MG63 (cell line): ENCODE results near the gene CNTNAP5. TPM values are rescaled to one million over a fixed set of nuclear protein-coding genes. Genes with fewer than 3 reads are reported as not detected.

Experiments
- DNase-seq: peaks from one replicate; pipeline ENCODE4 v3.0.0-alpha.2; 2020
- H3K27me3 ChIP-seq: fragments of 250-450 bp; sonication (Bioruptor Pico); 2 replicates; pipeline ENCODE4 v1.5.1; 2020; ENCODE audit warnings: mild to moderate bottlenecking, moderate library complexity
- H3K36me3 ChIP-seq: fragments of 250-450 bp; sonication (Bioruptor Pico); 2 replicates; pipeline ENCODE4 v1.5.1; 2020; ENCODE audit warnings: mild to moderate bottlenecking, moderate library complexity
- H3K4me3 ChIP-seq: fragments of 250-450 bp; sonication (Bioruptor Pico); 2 replicates; pipeline ENCODE4 v1.5.1; 2020; ENCODE audit warnings: mild to moderate bottlenecking, moderate library complexity
- H3K9me3 ChIP-seq: fragments of 250-450 bp; sonication (Bioruptor Pico); 2 replicates; pipeline ENCODE4 v1.5.1; 2020; ENCODE audit warnings: mild to moderate bottlenecking, moderate library complexity
- total RNA-seq: library from RNA; depleted of rRNA; stranded (reverse); fragments of >200 nt; shearing (Covaris generic); gene quantifications from 2 replicates; pipeline ENCODE4 v1.2.3, GENCODE V29; 2014; ENCODE audit warnings: low replicate concordance

CNTNAP5 gene
- total RNA-seq, 1 experiment from 2014 or later, result not detected

DNA sequence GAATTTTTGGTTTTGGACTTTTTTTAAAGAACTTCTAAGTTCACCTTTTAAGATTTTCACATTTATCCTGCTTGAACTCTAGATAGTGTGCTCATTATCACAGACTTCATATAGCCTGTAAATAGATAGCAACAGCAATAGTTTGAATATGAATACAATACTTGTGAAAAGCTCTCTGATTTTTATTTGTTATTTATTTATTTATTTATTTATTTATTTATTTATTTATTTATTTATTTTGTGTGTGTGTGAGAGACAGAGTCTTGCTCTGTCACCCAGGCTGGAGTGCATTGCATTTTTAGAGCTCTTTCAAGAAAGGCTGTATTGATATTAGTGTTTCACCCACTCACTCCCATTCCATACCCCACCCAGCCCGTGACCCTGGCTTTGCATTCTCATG, 153.6 kb downstream of the CNTNAP5 start:
- no peaks in the 10 kb centered on the region for H3K36me3 ChIP-seq
- H3K4me3 ChIP-seq, result no peak overlapping the region
- DNase-seq, result no peak
- no peaks in the 10 kb centered on the region for H3K27me3 ChIP-seq
- H3K9me3 ChIP-seq, result no peaks in the 10 kb centered on the region

DNA sequence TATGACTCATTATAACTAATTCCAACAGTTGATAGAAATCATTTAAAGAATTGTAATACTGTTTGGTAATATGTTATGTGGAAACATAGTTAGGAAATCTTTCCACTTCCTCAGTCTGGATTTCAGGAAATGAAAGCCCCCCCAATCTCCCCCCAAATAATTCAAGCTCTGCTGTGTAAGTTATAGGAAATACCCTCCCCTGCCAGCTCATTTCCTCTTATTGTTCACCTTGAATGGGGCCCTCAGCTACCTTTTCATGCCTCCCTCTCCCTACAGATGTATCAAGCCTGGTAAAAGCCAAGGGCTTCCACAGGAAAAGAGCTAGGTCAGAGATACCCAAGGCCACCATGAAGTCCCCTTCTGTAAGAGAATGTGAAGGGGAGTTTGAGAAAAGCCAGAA, 155.5 kb downstream of the CNTNAP5 start:
- Histone ChIP-seq H3K9me3 (no peaks in the 10 kb centered on the region), H3K4me3 (no peak overlapping the region), H3K27me3 (no peaks in the 10 kb centered on the region), H3K36me3 (no peaks in the 10 kb centered on the region)
- no peak for DNase-seq

DNA sequence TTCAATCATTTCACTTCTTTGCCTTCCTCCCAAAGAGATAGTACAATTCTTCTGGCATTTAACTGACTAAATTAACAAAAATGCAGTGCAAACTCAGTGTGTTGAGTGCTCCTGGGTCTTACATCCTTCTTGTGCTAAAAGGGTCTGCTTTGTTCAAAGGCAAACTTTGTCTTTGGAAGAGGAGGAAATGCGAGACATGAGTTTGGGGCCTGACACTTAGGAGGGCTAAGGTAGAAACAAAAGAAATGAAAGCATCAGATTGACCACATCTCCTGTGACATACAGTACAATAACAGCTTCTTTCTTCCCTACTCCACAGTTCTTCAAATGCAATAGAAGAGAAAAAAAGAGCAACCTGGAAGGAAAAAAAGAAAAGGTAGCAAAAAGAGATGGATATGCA, 161.7 kb downstream of the CNTNAP5 start:
- Histone ChIP-seq H3K36me3 (no peaks in the 10 kb centered on the region), H3K4me3 (no peak overlapping the region), H3K27me3 (no peaks in the 10 kb centered on the region), H3K9me3 (no peaks in the 10 kb centered on the region)
- no peak for DNase-seq

DNA sequence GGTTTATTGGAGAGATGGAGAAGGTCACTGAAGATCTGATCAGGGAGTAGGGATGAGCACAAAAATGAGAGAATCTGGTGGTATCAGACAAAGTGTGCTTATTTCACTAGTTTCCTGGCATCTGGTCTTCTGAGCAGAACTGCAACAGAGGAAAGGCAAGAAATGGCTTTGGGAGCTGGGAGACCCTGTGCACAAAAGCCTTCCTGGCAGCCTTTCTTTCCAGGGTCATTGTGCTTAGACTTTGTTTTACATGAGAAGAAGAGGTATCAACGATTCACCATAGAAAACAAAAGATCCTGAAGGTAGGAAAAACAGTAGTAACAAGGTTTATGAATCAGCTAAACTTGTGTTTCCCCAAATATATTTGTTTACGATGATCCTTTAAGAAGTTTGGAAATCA, 162.9 kb downstream of the CNTNAP5 start:
- no peaks in the 10 kb centered on the region for H3K36me3 ChIP-seq
- DNase-seq, result no peak
- H3K4me3 ChIP-seq, result no peak overlapping the region
- H3K27me3 ChIP-seq, result no peaks in the 10 kb centered on the region
- no peaks in the 10 kb centered on the region for H3K9me3 ChIP-seq

DNA sequence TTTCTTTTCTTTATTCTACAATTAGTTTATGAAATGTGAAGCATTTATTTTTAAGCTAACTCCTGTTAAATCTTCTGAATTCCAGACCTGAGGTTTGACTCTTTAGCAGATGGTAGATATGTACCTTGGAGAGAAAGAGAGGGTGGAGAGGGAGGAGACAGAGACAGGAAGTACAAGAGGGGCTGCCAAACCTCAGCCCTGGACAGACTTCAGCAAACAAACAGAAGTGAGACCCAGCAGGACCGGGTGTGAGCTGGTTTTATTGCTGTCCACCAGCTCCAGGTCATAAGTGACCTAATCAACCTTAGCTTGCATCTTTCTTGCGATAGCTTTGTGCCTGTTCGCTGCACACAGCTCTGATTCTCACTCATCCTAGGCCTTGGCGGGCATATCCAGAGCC, 168.6 kb downstream of the CNTNAP5 start:
- H3K27me3 ChIP-seq, result no peaks in the 10 kb centered on the region
- H3K4me3 ChIP-seq, result no peak overlapping the region
- peak; percentile 39 for DNase-seq
- no peaks in the 10 kb centered on the region for H3K9me3 ChIP-seq
- H3K36me3 ChIP-seq, result no peaks in the 10 kb centered on the region

DNA sequence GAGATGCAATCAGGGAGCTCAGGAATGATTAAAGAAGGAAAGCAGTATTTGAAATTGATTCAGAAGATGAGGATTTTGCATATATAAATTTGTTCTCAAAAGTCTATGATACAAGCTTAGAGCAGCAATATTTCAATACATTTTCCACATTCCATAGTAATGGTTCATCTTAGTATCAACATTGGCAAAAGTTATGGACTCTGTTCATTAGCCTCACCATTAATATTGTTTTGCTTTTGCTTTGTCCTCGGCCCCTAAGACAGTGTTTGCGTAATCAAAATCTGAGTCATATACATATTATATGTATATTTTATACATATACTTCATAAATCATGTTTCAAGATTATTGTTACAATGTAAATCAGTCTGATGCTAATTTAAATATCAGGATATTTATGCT, 176.6 kb downstream of the CNTNAP5 start:
- DNase-seq, result no peak
- Histone ChIP-seq H3K9me3 (no peaks in the 10 kb centered on the region), H3K27me3 (no peaks in the 10 kb centered on the region), H3K36me3 (no peaks in the 10 kb centered on the region), H3K4me3 (no peak overlapping the region)

DNA sequence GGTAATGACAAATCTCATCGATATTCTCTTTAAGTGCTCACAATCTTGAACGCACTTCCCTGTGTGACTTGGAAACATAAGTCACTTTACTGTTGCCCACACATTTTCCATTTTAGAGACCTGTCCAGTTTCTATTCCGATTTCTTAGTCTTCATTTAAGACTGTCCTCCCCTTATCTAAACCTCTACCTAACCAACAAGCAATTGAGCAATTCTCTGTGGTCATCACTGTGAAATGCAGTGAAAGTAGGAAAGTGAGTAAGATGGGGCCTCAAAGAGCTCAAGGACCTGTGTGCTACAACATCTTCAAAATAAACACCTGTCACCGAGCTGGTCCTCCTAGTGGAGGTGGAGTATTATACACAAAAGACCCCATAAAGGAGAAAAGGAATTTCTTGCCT, 184.4 kb downstream of the CNTNAP5 start:
- DNase-seq, result no peak
- Histone ChIP-seq H3K9me3 (no peaks in the 10 kb centered on the region), H3K4me3 (no peak overlapping the region), H3K27me3 (no peaks in the 10 kb centered on the region), H3K36me3 (no peaks in the 10 kb centered on the region)

DNA sequence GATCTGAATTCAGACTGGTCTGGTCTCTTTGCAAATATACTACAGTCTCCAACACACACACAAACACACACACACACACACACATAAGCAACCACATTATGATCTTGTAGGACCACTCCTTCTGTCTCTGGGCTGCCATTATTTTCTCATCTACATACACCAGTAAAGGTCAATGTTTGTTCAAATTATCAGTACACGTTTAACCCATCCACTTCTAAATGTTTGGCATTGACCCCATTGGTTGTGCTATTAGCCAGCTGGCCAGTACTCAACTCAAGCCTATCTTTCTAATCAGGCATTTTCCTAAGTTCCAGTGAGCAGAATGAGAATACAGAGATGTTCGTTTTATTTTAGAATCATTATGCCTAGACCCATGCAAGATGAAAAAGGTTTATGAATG, 186.4 kb downstream of the CNTNAP5 start:
- H3K27me3 ChIP-seq, result no peaks in the 10 kb centered on the region
- no peak overlapping the region for H3K4me3 ChIP-seq
- H3K36me3 ChIP-seq, result no peaks in the 10 kb centered on the region
- no peaks in the 10 kb centered on the region for H3K9me3 ChIP-seq
- DNase-seq, result no peak

DNA sequence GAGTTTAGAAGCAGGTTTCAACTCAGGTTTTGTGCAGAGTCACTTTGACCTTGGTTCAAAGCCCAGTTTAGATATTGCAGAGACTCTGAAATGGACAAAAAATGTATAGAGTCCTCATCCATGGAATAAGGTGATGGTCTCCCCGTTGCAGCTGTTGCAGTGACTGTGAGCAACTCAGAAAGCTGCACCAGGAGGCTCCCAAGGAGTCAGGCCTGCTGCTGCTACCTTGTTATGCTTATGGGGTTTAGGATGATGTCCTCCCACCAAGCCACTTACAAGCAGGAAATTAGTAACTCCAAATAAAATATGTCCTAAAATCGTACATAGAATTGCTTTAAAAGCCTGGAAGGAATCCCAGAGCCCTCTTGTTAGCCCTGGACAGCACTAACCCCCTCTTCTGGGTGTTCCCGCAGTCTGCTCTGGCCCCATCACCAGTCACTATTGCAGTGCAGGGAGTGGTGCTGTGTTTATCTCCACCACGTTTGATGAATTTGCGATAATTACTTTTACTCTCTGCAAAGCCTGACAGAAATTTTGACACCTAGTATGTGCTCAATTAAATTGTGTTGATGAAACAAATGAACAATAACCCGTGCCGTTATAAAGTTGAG, 189.0 kb downstream of the CNTNAP5 start:
- Histone ChIP-seq H3K9me3 (no peaks in the 10 kb centered on the region), H3K36me3 (no peaks in the 10 kb centered on the region), H3K4me3 (no peak overlapping the region), H3K27me3 (no peaks in the 10 kb centered on the region)
- no peak for DNase-seq

DNA sequence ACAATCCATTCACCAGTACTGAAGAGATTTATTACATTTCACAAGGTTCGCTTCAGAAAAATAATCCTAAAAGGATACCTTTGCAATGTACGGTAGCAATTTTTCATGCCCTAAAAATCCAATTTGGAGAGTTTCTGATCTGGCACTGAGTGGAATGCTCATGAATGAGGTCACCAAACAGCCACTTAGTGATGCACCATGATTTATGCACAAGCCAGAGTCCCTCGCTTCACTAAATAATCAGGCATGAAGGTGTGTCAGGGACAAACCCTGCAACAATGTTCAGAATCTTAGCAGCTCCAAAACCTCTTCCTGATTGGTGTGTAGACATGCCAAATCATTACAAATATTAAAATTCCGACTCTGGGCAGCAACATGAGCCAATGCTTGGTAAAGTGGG, 221.1 kb downstream of the CNTNAP5 start:
- no peak for DNase-seq
- no peaks in the 10 kb centered on the region for H3K36me3 ChIP-seq
- H3K4me3 ChIP-seq, result no peak overlapping the region
- no peaks in the 10 kb centered on the region for H3K9me3 ChIP-seq
- no peaks in the 10 kb centered on the region for H3K27me3 ChIP-seq

DNA sequence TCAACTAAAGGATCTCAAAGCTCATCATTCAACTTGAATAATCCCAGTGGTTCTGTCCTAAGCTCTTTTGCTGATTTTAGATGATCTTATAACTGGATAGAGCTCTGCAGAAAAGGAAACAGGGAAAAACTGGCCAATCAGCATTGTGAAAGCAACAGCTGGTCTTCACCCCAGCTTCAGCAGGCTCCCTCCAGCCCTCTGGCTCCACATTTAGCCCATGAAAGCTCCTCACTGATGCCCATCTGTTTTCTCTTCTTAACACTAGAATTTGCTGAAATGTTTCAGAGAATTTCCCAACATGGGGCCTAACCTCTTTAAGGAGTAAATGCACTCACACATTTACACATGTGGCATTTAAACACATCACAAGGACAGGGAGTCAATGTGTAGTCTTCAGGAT, 223.3 kb downstream of the CNTNAP5 start:
- Histone ChIP-seq H3K4me3 (no peak overlapping the region), H3K9me3 (no peaks in the 10 kb centered on the region), H3K36me3 (no peaks in the 10 kb centered on the region), H3K27me3 (no peaks in the 10 kb centered on the region)
- DNase-seq, result no peak

DNA sequence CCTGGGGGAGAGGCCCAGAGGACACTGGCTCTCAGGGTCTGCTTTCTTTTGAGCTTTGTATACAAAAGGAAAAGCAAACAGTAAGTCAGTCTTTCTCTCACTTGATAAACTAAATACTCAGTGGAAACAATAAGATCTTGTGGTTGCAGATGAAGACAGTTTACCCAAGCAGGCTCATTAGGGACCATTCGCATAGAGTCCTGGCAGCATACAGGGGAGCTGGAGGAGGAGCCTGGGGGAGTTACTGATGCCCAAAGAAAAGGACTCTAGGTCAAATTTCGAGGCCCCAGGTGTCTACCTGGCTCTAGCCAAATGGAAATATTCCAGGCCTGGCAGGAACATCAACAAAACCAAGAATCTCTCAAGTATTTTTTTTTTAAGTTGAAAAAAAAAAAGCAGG, 225.3 kb downstream of the CNTNAP5 start:
- DNase-seq, result no peak
- H3K4me3 ChIP-seq, result no peak overlapping the region
- no peaks in the 10 kb centered on the region for H3K36me3 ChIP-seq
- H3K27me3 ChIP-seq, result no peaks in the 10 kb centered on the region
- no peaks in the 10 kb centered on the region for H3K9me3 ChIP-seq

DNA sequence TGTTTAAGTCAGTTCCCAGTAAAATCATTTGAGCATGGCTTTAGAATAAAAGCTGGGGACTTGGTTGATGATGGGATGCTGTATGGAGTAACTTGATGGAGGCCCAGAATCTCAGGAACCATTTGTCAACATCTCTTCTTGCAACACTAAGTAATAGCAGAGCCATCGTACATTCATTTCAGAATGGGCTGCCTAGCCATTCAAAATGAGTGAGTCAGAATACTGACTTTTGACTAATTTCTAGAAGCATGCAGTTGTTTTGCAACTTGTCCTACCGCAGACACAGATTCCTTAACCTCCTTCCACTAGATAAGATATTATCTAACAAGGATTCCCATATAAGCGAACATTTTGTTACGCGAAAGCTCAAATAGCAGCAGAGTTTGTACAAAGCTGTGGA, 229.5 kb downstream of the CNTNAP5 start:
- Histone ChIP-seq H3K9me3 (no peaks in the 10 kb centered on the region), H3K4me3 (no peak overlapping the region), H3K36me3 (no peaks in the 10 kb centered on the region), H3K27me3 (no peaks in the 10 kb centered on the region)
- no peak for DNase-seq

DNA sequence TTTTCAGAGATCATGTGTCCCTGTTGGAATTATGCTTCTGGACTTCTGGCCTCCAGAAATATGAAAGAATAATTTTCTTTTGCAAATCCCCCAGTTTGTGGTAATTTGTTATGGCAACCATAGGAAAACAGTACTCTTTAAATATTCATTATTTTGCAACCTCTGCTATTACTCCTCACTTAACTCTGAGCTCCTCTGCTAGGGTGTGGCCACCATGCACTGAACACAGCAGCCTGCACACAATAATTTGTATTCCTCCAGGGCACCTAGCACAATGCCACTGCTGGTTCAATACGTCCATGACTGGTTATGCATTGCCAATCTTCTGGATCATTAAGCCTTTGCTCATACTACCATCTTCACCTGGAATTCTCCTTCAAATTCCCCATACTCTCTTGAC, 232.0 kb downstream of the CNTNAP5 start:
- no peak for DNase-seq
- Histone ChIP-seq H3K27me3 (no peaks in the 10 kb centered on the region), H3K9me3 (no peaks in the 10 kb centered on the region), H3K36me3 (no peaks in the 10 kb centered on the region), H3K4me3 (no peak overlapping the region)

DNA sequence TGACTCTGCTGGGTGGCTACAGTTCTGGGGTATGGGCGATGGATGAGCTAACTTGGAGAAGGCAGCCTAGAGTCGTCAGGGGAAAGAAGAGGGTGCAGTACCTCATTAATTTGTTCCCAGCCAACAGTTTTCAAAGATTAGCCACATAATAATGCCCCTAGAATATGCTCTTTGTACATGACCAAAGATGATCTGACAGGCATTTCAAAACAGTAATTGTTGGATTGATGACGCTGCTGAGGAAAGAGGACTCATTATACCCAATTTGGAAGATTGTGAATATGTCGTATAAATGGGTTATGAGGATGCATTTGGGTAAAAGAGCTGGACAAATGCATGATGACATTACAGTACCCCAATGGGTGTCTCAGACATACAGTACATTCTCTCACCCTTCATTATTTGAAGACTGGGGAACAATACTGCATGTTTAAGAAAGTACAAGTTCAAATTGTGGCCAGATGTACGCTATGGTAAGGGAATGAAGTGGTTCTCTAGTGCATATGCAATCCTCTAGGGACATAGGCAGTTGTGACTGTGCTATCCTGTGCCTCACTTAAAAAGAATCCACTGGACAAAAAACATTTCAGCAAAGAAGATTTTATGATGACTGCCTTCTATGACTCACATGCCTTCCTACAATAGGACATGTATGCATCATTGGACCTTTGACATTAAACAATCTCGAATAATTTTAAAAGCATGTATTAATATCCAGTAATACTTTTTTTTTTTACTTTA, 233.2 kb downstream of the CNTNAP5 start:
- Histone ChIP-seq H3K9me3 (no peaks in the 10 kb centered on the region), H3K36me3 (no peaks in the 10 kb centered on the region), H3K27me3 (no peaks in the 10 kb centered on the region), H3K4me3 (no peak overlapping the region)
- peak; percentile 8 for DNase-seq

DNA sequence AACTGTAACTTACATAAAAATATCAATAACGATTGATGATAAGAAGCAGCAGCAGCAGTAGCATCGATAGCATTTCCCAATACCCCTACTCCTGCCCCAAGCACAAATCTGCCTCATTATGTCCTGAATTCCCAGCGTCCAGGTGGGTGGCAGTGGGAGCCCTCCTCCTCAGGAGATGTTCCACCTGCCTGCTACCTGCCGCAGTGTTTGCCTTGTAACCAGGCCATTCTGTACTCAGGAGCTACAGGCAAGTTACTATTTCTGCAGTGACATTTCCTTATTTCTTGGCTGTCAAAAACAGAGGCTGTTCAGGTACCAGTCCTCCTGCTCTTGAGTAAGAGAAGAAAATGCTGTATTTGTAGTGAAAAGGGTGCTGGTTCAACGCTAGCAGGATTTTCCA, 236.4 kb downstream of the CNTNAP5 start:
- no peaks in the 10 kb centered on the region for H3K36me3 ChIP-seq
- no peaks in the 10 kb centered on the region for H3K9me3 ChIP-seq
- DNase-seq, result no peak
- H3K27me3 ChIP-seq, result no peaks in the 10 kb centered on the region
- no peak overlapping the region for H3K4me3 ChIP-seq

DNA sequence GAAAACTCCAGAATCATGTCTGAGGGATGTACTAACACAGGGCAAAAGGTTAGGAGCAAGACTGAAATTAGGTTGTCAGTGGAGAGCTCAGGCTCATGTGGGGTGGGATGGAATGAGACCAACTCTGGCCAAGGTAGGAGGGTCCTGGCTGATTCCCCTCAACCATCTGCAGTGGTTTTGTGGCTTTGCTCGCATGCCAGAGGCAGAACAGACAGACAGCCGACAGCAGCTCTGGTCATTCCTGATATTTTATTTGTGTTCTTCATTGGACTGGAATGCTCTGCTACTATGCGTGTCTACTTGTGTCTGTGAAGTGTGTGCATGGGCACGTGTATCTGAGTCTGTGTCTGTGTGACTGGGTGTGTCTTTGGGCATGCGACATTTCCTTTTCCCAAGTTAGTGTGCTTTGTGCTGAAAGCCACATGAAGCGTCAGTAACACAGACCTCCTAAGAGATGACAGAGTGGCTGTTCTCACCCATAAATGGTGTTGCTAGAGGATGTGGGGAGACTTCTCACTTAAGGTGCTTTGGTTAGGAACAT, 239.5 kb downstream of the CNTNAP5 start:
- no peak for DNase-seq
- no peaks in the 10 kb centered on the region for H3K27me3 ChIP-seq
- no peaks in the 10 kb centered on the region for H3K36me3 ChIP-seq
- no peak overlapping the region for H3K4me3 ChIP-seq
- H3K9me3 ChIP-seq, result no peaks in the 10 kb centered on the region

DNA sequence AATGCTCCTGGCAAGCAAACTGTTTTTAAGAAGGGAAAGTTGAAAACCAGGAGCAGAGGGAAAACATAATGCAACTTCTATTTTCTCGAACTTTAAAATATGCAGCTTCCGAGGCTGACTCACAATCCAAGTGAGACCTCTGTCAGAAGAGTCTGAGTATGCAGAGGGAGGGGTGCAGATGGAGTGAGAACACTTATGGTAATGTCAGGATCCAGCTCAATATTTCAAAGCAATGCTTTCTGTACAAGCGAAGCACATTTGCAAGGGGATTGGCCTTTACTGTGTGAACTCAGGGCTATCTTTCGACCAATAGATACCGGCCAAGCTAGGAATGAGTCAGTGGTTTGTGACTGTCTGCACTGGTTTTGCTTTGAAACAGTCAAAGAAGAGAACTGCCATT, 242.7 kb downstream of the CNTNAP5 start:
- H3K9me3 ChIP-seq, result no peaks in the 10 kb centered on the region
- peak; percentile 8 for DNase-seq
- H3K36me3 ChIP-seq, result no peaks in the 10 kb centered on the region
- H3K4me3 ChIP-seq, result no peak overlapping the region
- no peaks in the 10 kb centered on the region for H3K27me3 ChIP-seq
